OCI-LY7 (cell line): ENCODE measurements around the gene TTC16. TPM values are rescaled to one million over a fixed set of nuclear protein-coding genes. Genes with fewer than 3 reads are reported as not detected.

Experiments used
- BruUV-seq: library from RNA; stranded (reverse); fragments of 400-500 nt; replicated peaks from 2 replicates; lab custom pipeline; 2021; lab: Mats Ljungman, UMichigan
- CTCF ChIA-PET: fragments of 300-600 bp; sonication (Branson Sonifier 250); formaldehyde crosslinking; loops from one replicate; lab custom pipeline; 2022; ENCODE audit warnings: antibody characterized with exemption; ENCODE audit not compliant: unreplicated experiment; lab: Charles Lee
- POLR2A ChIA-PET: fragments of 300-600 bp; sonication (Branson Sonifier 250); formaldehyde crosslinking; loops from one replicate; lab custom pipeline; 2022; ENCODE audit warnings: antibody characterized with exemption; lab: Charles Lee
- DNase-seq: peaks from one replicate; pipeline ENCODE4 v3.0.0-alpha.2; 2015; ENCODE audit warnings: low spot score
- H2AFZ ChIP-seq: fragments of 200-600 bp; sonication (generic), shearing (Covaris generic); 2 replicates; pipeline ENCODE4 v1.6.1; 2014; ENCODE audit warnings: mild to moderate bottlenecking, antibody characterized with exemption, low read length, moderate library complexity
- H3K27ac ChIP-seq: fragments of 200-600 bp; sonication (generic); 2 replicates; pipeline ENCODE4 v1.5.1; 2014; ENCODE audit warnings: mixed run types, low read depth, mild to moderate bottlenecking, moderate library complexity, low read length, inconsistent platforms; ENCODE audit not compliant: poor library complexity, severe bottlenecking
- H3K36me3 ChIP-seq: fragments of 200-600 bp; sonication (generic); 2 replicates; pipeline ENCODE4 v1.6.1; 2014; ENCODE audit warnings: mild to moderate bottlenecking, antibody characterized with exemption, low read length, moderate library complexity, mixed read lengths; ENCODE audit not compliant: insufficient read depth
- H3K4me1 ChIP-seq: fragments of 200-600 bp; sonication (generic); 2 replicates; pipeline ENCODE4 v1.5.1; 2014; ENCODE audit warnings: mild to moderate bottlenecking, low read length; ENCODE audit not compliant: insufficient read depth, poor library complexity, severe bottlenecking
- H3K4me2 ChIP-seq: fragments of 200-600 bp; sonication (generic); 2 replicates; pipeline ENCODE4 v1.6.1; 2014; ENCODE audit warnings: mild to moderate bottlenecking, low read length
- H3K4me3 ChIP-seq: fragments of 200-600 bp; sonication (generic); 2 replicates; pipeline ENCODE4 v1.5.1; 2014; ENCODE audit warnings: mild to moderate bottlenecking, low read depth, low read length; ENCODE audit not compliant: poor library complexity, severe bottlenecking
- H3K79me2 ChIP-seq: fragments of 200-600 bp; sonication (generic); 2 replicates; pipeline ENCODE4 v1.6.1; 2016; ENCODE audit warnings: low read depth, mild to moderate bottlenecking, low read length, moderate library complexity, mixed read lengths; ENCODE audit not compliant: insufficient read depth
- H3K9me2 ChIP-seq: fragments of 200-600 bp; sonication (generic); 2 replicates; pipeline ENCODE4 v1.6.1; 2016; ENCODE audit warnings: mild to moderate bottlenecking, low read length, mixed read lengths; ENCODE audit not compliant: insufficient read depth
- H3K9me3 ChIP-seq: fragments of 200-600 bp; sonication (generic); 2 replicates; pipeline ENCODE4 v1.6.1; 2014; ENCODE audit warnings: mild to moderate bottlenecking, mixed run types, low read length, mixed read lengths
- H4K20me1 ChIP-seq: fragments of 200-600 bp; sonication (generic); 2 replicates; pipeline ENCODE4 v1.6.1; 2014; ENCODE audit warnings: mild to moderate bottlenecking, antibody characterized with exemption, low read length, moderate library complexity, mixed read lengths; ENCODE audit not compliant: insufficient read depth
- CTCF ChIP-seq: fragments of 200-600 bp; sonication (generic); conservative IDR thresholded peaks from 2 replicates; pipeline ENCODE4 v1.5.1; 2014; ENCODE audit warnings: mild to moderate bottlenecking, antibody characterized with exemption, low read length, moderate library complexity, mixed read lengths
- EZH2phosphoT487 ChIP-seq: fragments of 200-600 bp; sonication (generic); IDR thresholded peaks from 2 replicates; pipeline ENCODE4 v1.6.1; 2018; ENCODE audit warnings: low read depth, borderline replicate concordance, mild to moderate bottlenecking, mixed run types, antibody characterized with exemption, low read length, moderate library complexity, mixed read lengths
- intact Hi-C: fragments of 100-400 bp; cut with micrococcal nuclease; formaldehyde crosslinking; loops from one replicate; pipeline ENCODE4 v1.10.0; 2022; ENCODE audit not compliant: unreplicated experiment
- total RNA-seq, 2 experiments: library from RNA; depleted of rRNA in 1 of 2; stranded (reverse); fragments of >200 nt in 1 of 2; shearing (Covaris generic) in 1 of 2; gene quantifications; 2 replicates each; pipeline ENCODE4 v1.2.3, GENCODE V29; 2014 to 2022

The TTC16 gene
- total RNA-seq, 2 experiments from 2014 or later = not detected

DNA sequence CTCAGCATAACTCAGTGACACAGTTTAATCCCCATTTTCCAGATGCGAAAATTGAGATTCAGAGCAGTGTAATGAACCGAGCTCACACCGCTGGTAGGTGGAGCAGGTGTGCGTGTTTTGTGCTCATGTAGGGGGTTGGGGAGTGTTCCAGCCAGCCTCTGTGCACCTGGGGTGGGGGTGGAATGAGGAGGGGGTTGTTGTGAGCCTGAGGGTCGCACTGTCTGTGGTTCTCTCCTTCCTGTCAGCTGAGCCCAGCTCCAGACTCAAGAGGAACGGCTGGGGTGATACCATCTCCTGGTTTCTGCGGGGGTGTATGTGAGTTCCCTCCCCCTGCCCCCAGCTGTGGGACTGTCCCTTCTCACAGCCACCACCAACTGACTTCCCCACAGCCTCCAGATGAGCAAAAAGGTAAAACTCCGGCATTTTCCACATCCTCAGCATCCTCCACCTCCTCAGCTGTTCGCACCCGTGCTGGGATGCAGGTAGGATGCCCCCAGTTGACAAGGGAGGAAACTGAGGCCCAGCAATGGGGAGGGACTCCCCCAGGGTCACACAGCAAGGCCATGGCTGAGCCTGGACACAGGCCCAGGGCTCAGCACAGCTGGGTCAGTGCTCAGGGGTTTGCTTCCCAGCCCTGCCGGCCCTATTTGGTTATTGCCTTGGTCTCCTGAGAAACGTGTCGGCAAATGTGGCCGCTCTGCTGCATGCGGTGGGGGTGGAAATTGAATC, 60.5 kb downstream of the TTC16 start:
- Histone ChIP-seq H3K4me2 (peak overlapping the region; percentile 93), H3K9me2 (no peaks in the 10 kb centered on the region), H4K20me1 (no peaks in the 10 kb centered on the region), H3K36me3 (peaks cover 33% of the 10 kb centered on the region), H2AFZ (no peak overlapping the region), H3K9me3 (no peaks in the 10 kb centered on the region), H3K27ac (peak overlapping the region; percentile 95), H3K4me3 (peak overlapping the region; percentile 88), H3K79me2 (peaks cover 46% of the 10 kb centered on the region), H3K4me1 (peaks cover 69% of the 10 kb centered on the region)
- BruUV-seq = no TSS peak
- intact Hi-C loops = loop anchor here (1.0 to 5.0 kb wide), 3 partner anchors 12 to 291 kb away; partner anchors contain the start of genes EEIG1, NAIF1 and SLC25A25
- TF ChIP-seq EZH2phosphoT487 = no peak
- TF ChIP-seq CTCF = peak; percentile 31; the same call in 1 of the 2 replicates
- POLR2A ChIA-PET = interaction anchor here (0.6 kb wide), 2 partner anchors 19 to 89 kb away, joined by 3 read pairs; no protein-coding TSS in a partner anchor
- DNase-seq = peak; percentile 99
- CTCF ChIA-PET = no interaction called here

DNA sequence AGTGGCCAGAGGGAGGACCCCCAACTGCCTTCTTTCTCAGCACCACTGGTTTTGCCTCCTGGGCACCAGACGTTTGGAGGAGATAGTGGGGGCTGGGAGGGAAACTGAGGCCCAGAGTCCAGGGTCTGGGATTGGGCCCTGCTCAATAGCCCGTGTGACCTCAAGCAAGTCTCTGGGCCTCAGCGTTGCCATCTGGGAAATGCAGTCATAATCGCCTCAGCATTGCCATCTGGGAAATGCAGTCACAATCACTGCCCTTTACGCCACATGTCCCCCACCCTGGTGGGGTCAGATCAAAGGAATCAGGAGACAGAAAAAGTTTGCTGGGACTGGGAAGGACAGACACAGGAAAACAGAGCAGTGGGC, 61.0 kb downstream of the TTC16 start:
- intact Hi-C loops = loop anchor here (1.0 to 5.0 kb wide), 3 partner anchors 13 to 290 kb away; partner anchors contain the start of genes EEIG1, NAIF1 and SLC25A25

More for the DNA sequence above, 61.0 kb downstream of the TTC16 start:
- TSS peak; percentile 92 for BruUV-seq
- Histone ChIP-seq H3K4me3 (peak overlapping the region; percentile 88), H2AFZ (no peak overlapping the region), H4K20me1 (no peaks in the 10 kb centered on the region), H3K9me3 (no peaks in the 10 kb centered on the region), H3K27ac (peak overlapping the region; percentile 95), H3K9me2 (no peaks in the 10 kb centered on the region), H3K79me2 (peaks cover 46% of the 10 kb centered on the region), H3K4me2 (peak overlapping the region; percentile 93), H3K4me1 (peaks cover 70% of the 10 kb centered on the region), H3K36me3 (peaks cover 33% of the 10 kb centered on the region)
- POLR2A ChIA-PET = no interaction called here
- CTCF ChIA-PET = no interaction called here
- DNase-seq = peak; percentile 61
- TF ChIP-seq EZH2phosphoT487 (no peak), CTCF (no peak)
